Activated T-cell treated with anti-CD3 and anti-CD28 coated beads, Interleukin-2, amount 50 U/mL, for 48 hours (primary cell): ENCODE data around the gene ABHD16B.
"Not testable (repeated sequence)": the region's sequence is repeated elsewhere in the genome, so short reads cannot be mapped to it uniquely, and the experiment has no call there.

Experiments used
- DNase-seq, 2 experiments: peaks; one replicate each; pipeline ENCODE4 v3.0.0-alpha.2; 2020

ABHD16B gene

DNA sequence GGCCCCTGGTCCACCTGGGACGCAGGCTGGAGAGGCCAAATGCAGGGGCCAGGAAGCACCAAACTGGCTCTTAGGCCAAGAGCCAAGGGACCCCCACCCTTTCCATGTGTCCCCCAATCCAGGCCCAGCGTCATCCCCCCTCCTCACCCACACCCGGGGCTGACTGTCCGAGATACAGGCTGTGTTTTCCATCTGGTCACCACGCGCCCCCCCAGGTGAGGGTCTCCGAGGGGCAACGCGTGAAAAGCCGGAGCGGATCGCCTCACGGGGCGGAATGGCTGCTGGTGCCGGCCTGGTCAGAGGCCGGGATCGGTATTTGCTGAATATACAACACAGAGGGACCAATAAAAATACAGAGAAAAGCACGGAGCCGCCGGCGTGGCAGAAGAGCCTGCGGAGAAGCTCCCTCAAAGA lies 5.2 kb upstream of the ABHD16B start:
- no peak for DNase-seq

- peak in 1 of 2 experiments; percentile 22 for DNase-seq
Measured at GRCh38 chr20:63857764-63858392, 3.4 kb upstream of the ABHD16B start.

GRCh38 chr20:63858393-63859165 lies 2.7 kb upstream of the ABHD16B start:
- peak in 1 of 2 experiments; percentile 31 for DNase-seq

- DNase-seq, result peak in 1 of 2 experiments; percentile 16
Measured at GRCh38 chr20:63859166-63859699, 2.1 kb upstream of the ABHD16B start.

GRCh38 chr20:63860325-63861051 lies 810 bp upstream of the ABHD16B start:
- no peak for DNase-seq

- DNase-seq, result no peak
Measured at GRCh38 chr20:63861981-63862901, 943 bp downstream of the ABHD16B start.

GRCh38 chr20:63863021-63863797 lies 1.9 kb downstream of the ABHD16B start:
- no peak for DNase-seq

- peak; percentile 83 to 85 for DNase-seq
Measured at GRCh38 chr20:63863798-63864544, 2.7 kb downstream of the ABHD16B start.

GRCh38 chr20:63864545-63864977 lies 3.3 kb downstream of the ABHD16B start:
- no peak for DNase-seq

DNA sequence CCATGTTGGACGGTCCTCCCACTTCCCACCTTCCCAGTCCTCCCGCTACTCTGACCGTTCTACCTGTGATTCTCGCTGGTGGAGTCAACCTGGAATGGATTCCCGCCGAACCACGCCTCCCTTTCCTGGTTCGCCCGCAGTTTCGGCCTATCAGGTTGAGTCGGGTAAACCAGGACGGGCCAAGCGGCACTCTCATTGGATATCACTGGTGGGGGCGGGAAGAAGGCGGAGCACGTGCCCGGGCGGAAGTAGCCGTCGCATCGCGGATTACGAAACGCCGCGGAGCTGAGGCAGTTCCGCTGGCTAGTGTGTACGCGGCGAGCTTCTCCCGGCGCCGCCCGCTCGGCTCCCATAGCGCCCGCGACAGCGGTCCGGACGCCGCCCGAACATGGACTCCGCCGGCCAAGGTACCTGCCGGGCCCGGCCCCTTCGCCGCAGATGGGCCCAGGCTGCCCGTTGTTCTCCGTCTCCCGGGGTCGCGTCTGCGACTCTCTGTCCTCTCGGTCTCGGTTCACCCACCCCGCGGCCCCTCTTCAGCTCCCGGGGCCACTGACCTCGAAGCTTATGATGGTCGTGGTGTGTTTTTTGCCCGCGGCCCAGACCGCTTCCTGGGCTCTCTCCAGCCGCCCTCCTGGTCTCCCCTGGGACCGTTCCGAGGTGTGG lies 3.8 kb downstream of the ABHD16B start, which contains the start of gene TPD52L2:
TPD52L2 (plus strand) TSS at position 293 of the 663 bp plus-strand sequence; CDS start at position 389, 96 bp downstream.
- peak; percentile 98 to 99 for DNase-seq

GRCh38 chr20:63867042-63867441 lies 5.7 kb downstream of the ABHD16B start:
- DNase-seq, result not testable (repeated sequence)

GRCh38 chr20:63868264-63868663 lies 7.0 kb downstream of the ABHD16B start:
- DNase-seq, result no peak

DNA sequence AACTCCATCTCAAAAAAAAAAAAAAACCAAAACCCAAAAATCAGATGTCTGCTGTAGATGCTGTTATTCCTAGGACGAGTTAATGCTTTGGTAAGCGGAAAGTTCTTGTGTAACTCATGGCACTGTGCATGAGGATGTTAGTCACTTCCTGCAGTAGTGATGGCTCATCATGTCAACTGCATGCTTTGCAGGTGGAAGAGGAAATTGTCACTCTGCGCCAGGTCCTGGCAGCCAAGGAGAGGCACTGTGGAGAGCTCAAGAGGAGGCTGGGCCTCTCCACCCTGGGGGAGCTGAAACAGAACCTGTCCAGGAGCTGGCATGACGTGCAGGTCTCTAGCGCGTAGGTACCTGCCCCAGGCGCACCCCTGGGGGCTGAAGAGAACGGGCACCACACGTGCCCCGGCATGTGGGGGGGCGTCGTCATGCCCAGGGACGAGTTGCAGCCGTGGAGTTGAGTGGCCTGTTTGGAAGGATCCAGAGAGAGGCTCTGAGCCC lies 12.2 kb downstream of the ABHD16B start:
- DNase-seq, result peak; percentile 60 to 64

DNA sequence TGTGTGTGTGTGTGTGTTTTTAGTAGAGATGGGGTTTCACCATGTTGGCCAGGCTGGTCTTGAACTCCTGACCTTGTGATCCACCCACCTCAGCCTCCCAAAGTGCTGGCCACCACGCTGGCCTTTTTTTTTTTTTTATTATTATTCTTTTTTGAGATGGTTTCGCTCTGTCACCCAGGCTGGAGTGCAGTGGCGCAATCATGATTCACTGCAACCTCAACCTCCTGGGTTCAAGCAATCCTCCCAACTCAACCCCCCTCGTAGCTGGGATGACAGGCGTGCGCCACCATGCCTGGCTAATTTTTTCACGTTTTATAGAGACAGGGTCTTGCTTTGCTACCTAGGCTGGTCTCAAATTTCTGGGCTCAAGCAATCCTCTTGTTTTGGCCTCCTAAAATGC lies 12.9 kb downstream of the ABHD16B start:
- not testable (repeated sequence) for DNase-seq

GRCh38 chr20:63876489-63877036 lies 15.3 kb downstream of the ABHD16B start:
- DNase-seq, result no peak

- no peak for DNase-seq
Measured at GRCh38 chr20:63877755-63878470, 16.6 kb downstream of the ABHD16B start.

DNA sequence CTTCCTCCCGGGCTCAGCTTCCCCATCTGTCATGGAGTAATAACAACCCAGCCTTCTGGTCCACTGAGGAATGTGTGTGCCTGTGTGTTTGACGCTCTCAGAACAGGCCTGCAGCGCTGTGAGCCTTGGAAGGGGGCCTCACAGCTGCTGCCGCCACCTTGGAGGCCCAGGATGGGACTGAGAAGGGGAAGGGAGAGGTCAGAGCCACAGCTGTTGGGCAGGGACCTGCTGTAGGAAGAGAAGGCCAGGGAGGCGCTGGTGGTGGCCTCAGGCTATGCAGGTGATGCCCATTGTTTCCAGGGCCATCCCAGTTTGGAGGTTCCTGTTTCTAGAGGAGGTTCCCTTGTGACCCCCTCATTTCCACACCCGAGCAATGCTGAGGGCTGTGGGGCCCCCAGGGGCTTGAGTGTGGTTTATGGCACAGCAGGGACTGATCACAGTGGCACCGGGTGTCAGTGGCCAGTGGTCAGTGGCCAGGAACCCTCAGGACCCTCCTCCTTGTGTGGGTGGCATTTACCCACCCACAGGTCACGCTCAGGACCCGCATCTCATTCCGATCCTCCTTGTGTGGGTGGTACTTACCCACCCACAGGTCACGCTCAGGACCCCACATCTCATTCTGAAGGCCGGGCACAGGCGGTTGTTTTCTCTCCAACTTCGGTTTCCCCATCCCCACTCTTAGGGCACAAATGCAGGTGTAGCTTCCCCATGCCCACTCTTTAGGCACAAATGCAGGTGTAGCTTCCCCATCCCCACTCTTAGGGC lies 17.8 kb downstream of the ABHD16B start:
- DNase-seq, result no peak

DNA sequence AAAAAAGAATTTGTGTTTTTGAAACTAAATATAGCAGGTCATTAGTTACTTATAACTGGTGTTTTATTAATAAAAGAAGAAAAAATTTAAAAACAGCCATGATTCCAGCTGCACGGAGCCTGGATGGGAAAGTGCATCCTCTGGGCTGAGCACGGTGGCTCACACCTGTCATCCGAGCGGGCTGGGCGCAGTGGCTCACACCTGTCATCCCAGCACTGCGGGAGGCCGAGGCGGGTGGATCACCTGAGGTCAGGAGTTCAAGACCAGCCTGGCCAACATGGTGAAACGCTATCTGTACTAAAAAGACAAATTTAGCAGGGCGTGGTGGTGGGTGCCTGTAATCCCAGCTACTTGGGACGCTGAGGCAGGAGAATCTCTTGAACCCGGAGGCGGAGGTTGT lies 19.6 kb downstream of the ABHD16B start:
- not testable (repeated sequence) for DNase-seq
